ES-I3 (cell line): ENCODE results near the gene BEND4.

Experiments
- H3K36me3 ChIP-seq: 2 replicates; pipeline ENCODE4 v1.6.1; 2013; ENCODE audit warnings: mild to moderate bottlenecking, low read length, control low read depth, moderate library complexity; ENCODE audit not compliant: insufficient read depth
- H3K4me1 ChIP-seq: 2 replicates; pipeline ENCODE4 v1.6.1; 2013; ENCODE audit warnings: mild to moderate bottlenecking, control low read depth, low read length; ENCODE audit not compliant: insufficient read depth
- H3K9ac ChIP-seq: 2 replicates; pipeline ENCODE4 v1.6.1; 2013; ENCODE audit warnings: low read depth, mild to moderate bottlenecking, low read length, moderate library complexity
- H3K9me3 ChIP-seq: 2 replicates; pipeline ENCODE4 v1.6.1; 2013; ENCODE audit warnings: mild to moderate bottlenecking, low read length, moderate library complexity; ENCODE audit not compliant: control insufficient read depth, insufficient read depth

Gene BEND4

GRCh38 chr4:42136371-42136770 lies 16.1 kb downstream of the BEND4 start:
- H3K36me3 ChIP-seq = no peaks in the 10 kb centered on the region
- H3K4me1 ChIP-seq = peaks cover 15% of the 10 kb centered on the region
- no peak overlapping the region for H3K9ac ChIP-seq
- no peaks in the 10 kb centered on the region for H3K9me3 ChIP-seq

GRCh38 chr4:42133006-42133405 lies 19.4 kb downstream of the BEND4 start:
- Histone ChIP-seq H3K9me3 (no peaks in the 10 kb centered on the region), H3K4me1 (peaks cover 15% of the 10 kb centered on the region), H3K36me3 (no peaks in the 10 kb centered on the region), H3K9ac (no peak overlapping the region)

GRCh38 chr4:42132099-42132498 lies 20.4 kb downstream of the BEND4 start:
- Histone ChIP-seq H3K9me3 (no peaks in the 10 kb centered on the region), H3K4me1 (peaks cover 15% of the 10 kb centered on the region), H3K9ac (no peak overlapping the region), H3K36me3 (no peaks in the 10 kb centered on the region)

- no peak overlapping the region for H3K9ac ChIP-seq
- H3K9me3 ChIP-seq = no peaks in the 10 kb centered on the region
- H3K4me1 ChIP-seq = 0 out of 2 replicates have a peak, but pooled peaks cover 8% of the 10 kb centered on the region
- H3K36me3 ChIP-seq = no peaks in the 10 kb centered on the region
Observed at GRCh38 chr4:42123071-42123644, 29.3 kb downstream of the BEND4 start.

GRCh38 chr4:42122237-42122636 lies 30.2 kb downstream of the BEND4 start:
- Histone ChIP-seq H3K4me1 (0 out of 2 replicates have a peak, but pooled peaks cover 8% of the 10 kb centered on the region), H3K36me3 (no peaks in the 10 kb centered on the region), H3K9ac (no peak overlapping the region), H3K9me3 (no peaks in the 10 kb centered on the region)

GRCh38 chr4:42119886-42120285 lies 32.6 kb downstream of the BEND4 start:
- H3K4me1 ChIP-seq = 0 out of 2 replicates have a peak, but pooled peaks cover 8% of the 10 kb centered on the region
- no peaks in the 10 kb centered on the region for H3K9me3 ChIP-seq
- no peaks in the 10 kb centered on the region for H3K36me3 ChIP-seq
- H3K9ac ChIP-seq = no peak overlapping the region

GRCh38 chr4:42112846-42113245 lies 39.6 kb downstream of the BEND4 start:
- no peak overlapping the region for H3K9ac ChIP-seq
- no peaks in the 10 kb centered on the region for H3K9me3 ChIP-seq
- no peaks in the 10 kb centered on the region for H3K36me3 ChIP-seq
- no peaks in the 10 kb centered on the region for H3K4me1 ChIP-seq

GRCh38 chr4:42104521-42104920 lies 47.9 kb downstream of the BEND4 start:
- Histone ChIP-seq H3K4me1 (no peaks in the 10 kb centered on the region), H3K9ac (no peak overlapping the region), H3K9me3 (no peaks in the 10 kb centered on the region), H3K36me3 (no peaks in the 10 kb centered on the region)

- Histone ChIP-seq H3K4me1 (no peaks in the 10 kb centered on the region), H3K9ac (no peak overlapping the region), H3K36me3 (no peaks in the 10 kb centered on the region), H3K9me3 (no peaks in the 10 kb centered on the region)
Observed at GRCh38 chr4:42101446-42101975, 50.9 kb downstream of the BEND4 start.

- H3K4me1 ChIP-seq = no peaks in the 10 kb centered on the region
- no peak overlapping the region for H3K9ac ChIP-seq
- no peaks in the 10 kb centered on the region for H3K36me3 ChIP-seq
- no peaks in the 10 kb centered on the region for H3K9me3 ChIP-seq
Observed at GRCh38 chr4:42088386-42088785, 64.1 kb downstream of the BEND4 start.

- no peaks in the 10 kb centered on the region for H3K4me1 ChIP-seq
- H3K36me3 ChIP-seq = no peaks in the 10 kb centered on the region; the same call in 1 of the 2 replicates
- no peaks in the 10 kb centered on the region for H3K9me3 ChIP-seq
- H3K9ac ChIP-seq = no peak overlapping the region
Observed at GRCh38 chr4:42083816-42084215, 68.6 kb downstream of the BEND4 start.

- Histone ChIP-seq H3K36me3 (no peaks in the 10 kb centered on the region; the same call in 1 of the 2 replicates), H3K9me3 (no peaks in the 10 kb centered on the region), H3K4me1 (no peaks in the 10 kb centered on the region), H3K9ac (no peak overlapping the region)
Observed at GRCh38 chr4:42080306-42080705, 72.1 kb downstream of the BEND4 start.

- no peaks in the 10 kb centered on the region; the same call in 1 of the 2 replicates for H3K36me3 ChIP-seq
- no peaks in the 10 kb centered on the region for H3K4me1 ChIP-seq
Observed at GRCh38 chr4:42078184-42078801, 74.2 kb downstream of the BEND4 start.

GRCh38 chr4:42074294-42074693 lies 78.2 kb downstream of the BEND4 start:
- Histone ChIP-seq H3K4me1 (no peaks in the 10 kb centered on the region), H3K9ac (no peak overlapping the region), H3K36me3 (no peaks in the 10 kb centered on the region), H3K9me3 (no peaks in the 10 kb centered on the region)

More at GRCh38 chr4:42078184-42078801, 74.2 kb downstream of the BEND4 start:
- H3K9me3 ChIP-seq = no peaks in the 10 kb centered on the region
- no peak overlapping the region for H3K9ac ChIP-seq

- Histone ChIP-seq H3K4me1 (no peaks in the 10 kb centered on the region), H3K36me3 (no peaks in the 10 kb centered on the region; the same call in 1 of the 2 replicates), H3K9me3 (no peaks in the 10 kb centered on the region), H3K9ac (no peak overlapping the region)
Observed at GRCh38 chr4:42070463-42070862, 82.0 kb downstream of the BEND4 start.
